A549 (cell line): ENCODE results near the gene MYLK.

Source experiments
- TF ChIP-seq, protein P1 (sequence below): fragments of >200 bp; sonication (Bioruptor Twin); formaldehyde crosslinking; IDR thresholded peaks from 3 replicates; pipeline ENCODE4 v1.5.1; 2016
- TF ChIP-seq, protein P2 (sequence below): IDR thresholded peaks from 2 replicates; pipeline ENCODE4 v1.6.1; 2012
- TF ChIP-seq, protein P3 (sequence below): fragments of >200 bp; sonication (Bioruptor Twin); formaldehyde crosslinking; IDR thresholded peaks from 3 replicates; pipeline ENCODE4 v1.6.1; 2016

GRCh38 chr3:123744064-123744463 lies 140.1 kb downstream of the MYLK start:
- TF ChIP-seq, protein P1, sequence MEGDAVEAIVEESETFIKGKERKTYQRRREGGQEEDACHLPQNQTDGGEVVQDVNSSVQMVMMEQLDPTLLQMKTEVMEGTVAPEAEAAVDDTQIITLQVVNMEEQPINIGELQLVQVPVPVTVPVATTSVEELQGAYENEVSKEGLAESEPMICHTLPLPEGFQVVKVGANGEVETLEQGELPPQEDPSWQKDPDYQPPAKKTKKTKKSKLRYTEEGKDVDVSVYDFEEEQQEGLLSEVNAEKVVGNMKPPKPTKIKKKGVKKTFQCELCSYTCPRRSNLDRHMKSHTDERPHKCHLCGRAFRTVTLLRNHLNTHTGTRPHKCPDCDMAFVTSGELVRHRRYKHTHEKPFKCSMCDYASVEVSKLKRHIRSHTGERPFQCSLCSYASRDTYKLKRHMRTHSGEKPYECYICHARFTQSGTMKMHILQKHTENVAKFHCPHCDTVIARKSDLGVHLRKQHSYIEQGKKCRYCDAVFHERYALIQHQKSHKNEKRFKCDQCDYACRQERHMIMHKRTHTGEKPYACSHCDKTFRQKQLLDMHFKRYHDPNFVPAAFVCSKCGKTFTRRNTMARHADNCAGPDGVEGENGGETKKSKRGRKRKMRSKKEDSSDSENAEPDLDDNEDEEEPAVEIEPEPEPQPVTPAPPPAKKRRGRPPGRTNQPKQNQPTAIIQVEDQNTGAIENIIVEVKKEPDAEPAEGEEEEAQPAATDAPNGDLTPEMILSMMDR = no peak
- TF ChIP-seq, protein P2, sequence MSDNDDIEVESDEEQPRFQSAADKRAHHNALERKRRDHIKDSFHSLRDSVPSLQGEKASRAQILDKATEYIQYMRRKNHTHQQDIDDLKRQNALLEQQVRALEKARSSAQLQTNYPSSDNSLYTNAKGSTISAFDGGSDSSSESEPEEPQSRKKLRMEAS = no peak
- TF ChIP-seq, protein P3, sequence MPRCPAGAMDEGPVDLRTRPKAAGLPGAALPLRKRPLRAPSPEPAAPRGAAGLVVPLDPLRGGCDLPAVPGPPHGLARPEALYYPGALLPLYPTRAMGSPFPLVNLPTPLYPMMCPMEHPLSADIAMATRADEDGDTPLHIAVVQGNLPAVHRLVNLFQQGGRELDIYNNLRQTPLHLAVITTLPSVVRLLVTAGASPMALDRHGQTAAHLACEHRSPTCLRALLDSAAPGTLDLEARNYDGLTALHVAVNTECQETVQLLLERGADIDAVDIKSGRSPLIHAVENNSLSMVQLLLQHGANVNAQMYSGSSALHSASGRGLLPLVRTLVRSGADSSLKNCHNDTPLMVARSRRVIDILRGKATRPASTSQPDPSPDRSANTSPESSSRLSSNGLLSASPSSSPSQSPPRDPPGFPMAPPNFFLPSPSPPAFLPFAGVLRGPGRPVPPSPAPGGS = no peak
